NCI-H82 treated with DMSO at 0.1 percent for 48 hours (cell line): Measurements from ENCODE around the gene BTBD10.

Source experiments
- DNase-seq: peaks from one replicate; lab custom pipeline; 2025; ENCODE audit not compliant: unreplicated experiment; lab: John Stamatoyannopoulos, UW

BTBD10 gene

DNA sequence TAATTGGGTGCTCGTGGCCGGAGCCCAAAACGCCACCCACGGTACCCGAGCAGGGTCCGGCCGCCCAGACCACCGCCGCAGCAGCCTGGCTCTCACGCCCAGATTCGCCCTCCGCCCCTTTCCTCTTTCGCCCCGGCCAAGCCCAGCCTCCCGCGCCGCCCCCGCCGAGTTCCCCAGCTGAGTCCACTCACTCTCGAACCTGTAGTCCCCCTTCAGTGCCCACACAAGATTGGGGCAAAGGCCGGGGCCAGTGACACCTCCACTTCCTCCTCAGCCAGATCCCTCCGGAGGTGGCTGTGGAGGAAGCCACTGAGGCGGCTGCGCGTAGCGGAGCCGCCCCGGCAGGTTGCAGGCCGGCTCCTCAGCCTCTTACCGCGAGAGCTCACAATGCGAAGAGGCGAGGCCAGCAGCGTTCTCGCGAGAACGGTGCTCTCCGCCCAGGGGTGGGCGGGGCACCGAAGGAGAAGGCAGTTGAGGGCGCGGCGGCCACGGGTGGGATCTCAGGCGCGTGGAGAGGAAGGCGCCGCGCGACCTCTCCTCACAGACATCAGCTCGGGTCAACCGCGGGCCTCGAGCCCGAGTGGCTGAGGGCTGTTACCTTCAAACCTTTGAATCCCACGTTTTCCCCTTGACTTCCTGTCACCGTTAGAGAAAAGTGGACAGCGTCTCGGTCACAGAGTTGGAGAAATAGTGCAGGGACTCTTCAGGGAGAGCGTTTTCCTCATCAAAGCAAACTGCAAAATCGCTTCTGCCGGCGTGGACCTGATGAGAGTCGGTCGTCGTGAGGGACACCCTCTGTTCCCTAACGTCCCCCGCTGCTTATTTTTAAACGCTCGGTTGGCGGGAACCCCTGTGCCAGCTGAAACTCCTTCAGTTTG lies at the start of gene BTBD10:
TSS of gene BTBD10 (minus strand) at position 322 of the 878 bp plus-strand sequence. CDS start 18,098 bp downstream, outside the sequence.
- peak; percentile 60 for DNase-seq

DNA sequence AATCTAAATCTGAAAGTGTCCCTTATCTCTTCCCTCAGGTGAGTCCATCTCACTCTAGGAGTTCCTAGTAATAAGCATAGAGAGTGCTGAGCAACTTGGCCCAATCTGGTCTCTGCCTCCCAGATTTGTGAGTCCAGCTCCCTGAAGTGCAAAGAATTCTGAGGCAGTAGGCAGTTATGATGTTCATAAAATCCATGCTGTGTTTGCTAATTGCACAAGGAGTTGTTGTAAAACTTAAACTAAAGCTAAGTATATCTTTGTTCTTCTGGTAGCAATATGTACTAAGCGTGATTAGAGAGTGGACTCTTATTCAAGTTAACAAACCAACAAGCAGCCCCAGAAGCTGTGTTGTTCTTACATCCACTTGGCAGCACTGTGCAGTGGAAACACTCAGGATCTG lies 40.4 kb upstream of the BTBD10 start:
- DNase-seq = no peak

DNA sequence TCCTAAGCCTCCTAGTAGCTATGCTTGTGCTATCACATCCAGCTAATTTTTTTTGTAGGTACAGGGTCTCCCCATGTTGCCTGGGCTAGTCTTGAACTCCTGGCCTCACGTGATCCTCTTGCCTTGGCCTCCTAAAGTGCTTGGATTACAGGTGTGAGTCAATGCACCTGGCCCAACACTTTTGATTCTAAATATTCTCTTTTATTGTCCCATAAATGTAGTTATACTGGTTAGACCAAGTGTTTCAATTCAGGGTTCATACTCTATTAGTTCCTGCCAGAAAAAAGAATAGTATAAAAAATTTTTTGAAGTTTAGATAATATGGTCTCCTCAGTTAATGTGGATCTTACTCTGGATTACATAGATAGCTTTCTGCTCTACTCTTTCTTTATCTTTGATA lies 39.5 kb upstream of the BTBD10 start:
- DNase-seq = no peak

DNA sequence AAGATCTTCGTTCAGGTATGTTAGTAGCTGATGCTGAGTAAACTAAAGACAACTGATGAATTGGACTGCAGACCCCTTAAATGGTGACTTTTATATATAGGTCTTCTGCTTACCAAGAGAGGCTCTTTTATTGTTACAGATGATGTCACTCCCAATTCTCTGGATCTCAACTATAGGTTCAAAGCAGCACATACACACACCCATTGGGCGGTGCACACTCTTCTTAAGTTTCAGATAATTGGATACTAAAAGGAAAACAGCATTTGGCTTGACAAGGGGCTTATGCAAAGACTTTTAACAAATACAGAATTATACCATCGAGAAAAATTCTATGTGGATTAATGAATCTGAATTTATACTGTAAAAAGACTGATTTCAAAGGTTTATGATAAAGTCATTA lies 32.9 kb upstream of the BTBD10 start, which contains the start of gene PTH:
TSS of gene PTH (minus strand) at position 69 of the 400 bp plus-strand sequence. CDS start 3,142 bp downstream, outside the sequence.
- DNase-seq = peak; percentile 3

DNA sequence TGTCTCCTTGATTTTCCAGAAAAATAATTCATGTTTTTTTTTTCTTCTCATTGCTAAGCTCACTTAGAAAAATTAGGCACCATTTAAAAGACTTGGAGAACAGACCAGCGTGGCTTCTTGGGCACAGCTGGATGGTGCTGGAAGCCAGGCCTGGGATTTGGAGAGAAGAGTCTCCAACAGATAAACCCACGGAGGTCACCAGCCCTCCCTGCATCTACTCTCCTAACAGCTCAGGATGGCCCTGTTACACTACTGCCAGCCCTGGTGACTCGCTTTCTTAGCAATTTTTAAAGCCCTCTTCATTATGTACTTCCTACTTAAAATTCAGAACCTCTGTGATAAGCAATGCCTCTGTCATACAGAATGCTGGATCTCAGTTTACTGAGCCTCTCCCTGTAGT lies 31.0 kb upstream of the BTBD10 start:
- no peak for DNase-seq

DNA sequence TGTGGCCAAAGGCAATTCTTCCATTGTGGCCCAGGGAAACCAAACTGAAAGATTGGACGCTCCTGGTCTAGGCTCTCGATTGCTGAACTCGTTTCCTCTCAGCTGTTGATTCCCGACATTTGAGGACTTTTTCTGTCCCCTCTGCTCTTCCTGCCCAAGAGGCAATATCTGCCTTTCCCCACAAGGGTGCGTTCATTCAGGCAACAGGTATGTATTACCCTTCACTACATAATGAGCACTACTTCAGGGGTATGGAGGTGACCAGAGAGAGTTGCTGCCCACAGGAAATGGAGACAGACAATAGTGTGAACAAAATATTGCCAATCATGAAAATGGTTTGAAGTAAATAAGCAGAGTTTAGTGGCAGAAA lies 24.6 kb upstream of the BTBD10 start:
- DNase-seq = no peak

DNA sequence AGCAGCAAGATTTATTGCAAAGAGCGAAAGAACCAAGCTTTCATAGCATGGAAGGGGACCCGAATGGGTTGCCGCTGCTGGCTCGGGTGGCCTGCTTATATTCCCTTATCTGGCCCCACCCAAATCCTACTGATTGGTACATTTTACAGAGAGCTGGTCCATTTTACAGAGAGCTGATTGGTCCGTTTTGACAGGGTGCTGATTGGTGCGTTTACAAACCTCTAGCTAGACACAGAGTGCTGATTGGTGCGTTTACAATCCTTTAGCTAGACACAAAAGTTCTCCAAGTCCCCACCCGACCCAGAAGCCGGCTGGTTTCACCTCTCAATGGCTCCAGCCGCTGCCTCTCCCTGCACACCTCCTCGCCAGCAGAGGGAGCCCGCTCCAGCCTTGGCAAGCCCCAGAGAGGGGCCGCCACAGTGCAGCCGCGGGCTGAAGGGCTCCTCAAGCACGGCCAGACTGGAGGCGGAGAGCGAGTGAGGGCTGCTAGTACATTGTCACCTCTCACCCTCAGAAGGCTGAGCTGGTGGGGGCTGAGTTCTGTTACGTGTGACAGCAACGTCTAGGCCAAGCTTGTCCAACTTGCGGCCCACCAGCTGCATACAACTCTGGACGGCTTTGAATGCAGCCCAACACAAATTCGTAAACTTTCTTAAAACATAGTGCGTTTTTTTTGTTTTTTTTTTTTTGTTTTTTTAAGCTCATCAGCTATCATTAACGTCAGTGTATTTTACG lies 24.1 kb upstream of the BTBD10 start:
- no peak for DNase-seq

DNA sequence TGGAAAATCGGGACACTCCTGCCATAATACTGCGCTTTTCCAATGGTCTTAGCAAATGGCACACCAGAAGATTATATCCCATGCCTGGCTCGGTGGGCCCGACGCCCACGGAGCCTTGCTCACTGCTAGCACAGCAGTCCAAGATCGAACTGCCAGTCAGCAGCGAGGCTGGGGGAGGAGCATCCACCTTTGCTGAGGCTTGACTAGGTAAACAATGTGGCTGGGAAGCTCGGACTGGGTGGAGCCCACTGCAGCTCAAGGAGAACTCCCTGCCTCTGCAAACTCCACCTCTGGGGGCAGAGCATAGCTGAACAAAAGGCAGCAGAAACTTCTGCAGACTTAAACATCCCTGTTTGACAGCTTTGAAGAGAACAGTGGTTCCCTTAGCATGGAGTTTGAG lies 17.2 kb upstream of the BTBD10 start:
- DNase-seq = no peak

DNA sequence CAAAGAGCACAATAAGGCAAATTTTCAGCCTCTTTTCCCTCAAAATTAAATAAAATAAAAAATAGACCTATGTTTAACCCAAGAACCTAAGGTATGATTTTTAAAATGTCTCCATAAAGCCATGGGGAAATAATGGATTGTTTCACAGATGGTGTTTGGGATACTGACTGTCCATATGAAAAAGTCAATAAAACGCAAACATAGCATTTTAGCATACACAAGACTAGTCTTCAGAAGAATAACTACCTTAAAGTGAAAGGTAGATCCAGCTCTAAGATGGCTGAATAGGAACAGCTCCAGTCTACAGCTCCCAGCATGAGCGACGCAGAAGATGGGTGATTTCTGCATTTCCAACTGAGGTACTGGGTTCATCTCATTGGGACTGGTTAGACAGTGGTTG lies 16.7 kb upstream of the BTBD10 start:
- DNase-seq = no peak

DNA sequence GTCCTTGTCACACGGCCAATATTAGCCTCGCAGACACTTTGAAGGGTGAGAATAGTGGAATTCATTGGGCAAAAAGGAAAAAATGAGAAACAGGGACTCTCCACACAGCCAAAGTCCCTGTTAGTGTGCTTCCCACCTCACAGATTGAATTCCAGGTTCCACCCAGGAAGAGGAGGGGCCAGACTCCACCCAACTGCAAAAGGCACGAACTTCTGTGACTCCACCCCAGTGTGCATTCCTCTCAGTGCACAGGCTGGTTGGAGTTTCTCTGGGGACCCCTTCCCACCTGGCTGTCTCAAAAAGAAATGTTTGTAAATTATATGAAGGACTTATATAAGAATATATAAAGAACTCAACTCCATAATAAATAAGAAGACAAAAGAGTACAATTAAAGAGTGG lies 12.1 kb upstream of the BTBD10 start:
- no peak for DNase-seq

DNA sequence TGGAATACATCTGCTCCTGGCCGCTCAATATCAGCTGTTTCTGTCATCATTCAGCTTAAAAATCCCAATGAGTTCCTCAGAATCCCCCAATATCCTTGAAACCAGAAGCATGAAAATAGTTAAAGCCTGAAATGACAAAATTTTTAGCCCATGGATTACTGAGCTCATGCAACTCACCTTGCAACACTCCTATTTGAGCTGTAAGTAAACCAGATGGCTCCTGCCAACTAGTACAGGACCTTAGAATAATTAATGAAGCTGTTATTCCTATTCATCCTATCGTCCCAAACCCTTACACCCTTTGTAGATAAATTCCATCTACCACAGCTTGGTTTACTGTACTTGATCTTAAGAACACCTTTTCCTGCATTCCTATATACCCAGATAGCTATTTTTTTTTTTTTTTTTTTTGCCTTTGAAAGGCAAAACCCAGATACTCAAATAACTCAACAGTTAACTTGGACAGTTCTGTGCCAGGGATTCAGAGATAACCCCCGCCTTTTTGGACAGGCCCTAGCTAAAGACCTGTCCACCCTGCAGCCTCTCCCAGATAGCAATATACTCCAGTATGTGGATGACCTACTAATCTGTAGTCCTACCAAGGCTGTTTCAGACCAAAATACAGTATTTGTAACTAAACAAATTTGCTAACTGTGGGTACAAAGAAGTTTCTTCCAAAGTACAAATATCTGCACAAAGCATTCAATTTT lies 10.1 kb upstream of the BTBD10 start:
- DNase-seq = no peak

DNA sequence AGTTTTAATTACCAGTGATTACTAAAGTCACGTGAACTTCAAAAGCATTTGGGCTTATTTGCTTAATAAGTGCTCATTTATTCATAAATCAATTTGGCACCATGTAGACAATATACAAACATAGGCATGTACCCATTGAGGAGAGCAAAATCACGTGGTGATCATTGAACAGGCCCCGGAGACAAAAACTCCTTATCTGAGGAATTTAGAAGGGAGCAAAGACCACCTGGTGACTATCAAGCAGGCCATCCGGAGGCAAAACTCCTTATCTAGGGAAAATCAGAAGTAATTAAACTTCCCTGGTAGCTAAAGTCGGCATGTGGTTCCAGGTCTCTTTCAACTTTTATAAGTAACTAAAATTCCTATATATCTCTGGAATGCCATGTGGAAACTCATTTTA lies 5.7 kb upstream of the BTBD10 start:
- no peak for DNase-seq

DNA sequence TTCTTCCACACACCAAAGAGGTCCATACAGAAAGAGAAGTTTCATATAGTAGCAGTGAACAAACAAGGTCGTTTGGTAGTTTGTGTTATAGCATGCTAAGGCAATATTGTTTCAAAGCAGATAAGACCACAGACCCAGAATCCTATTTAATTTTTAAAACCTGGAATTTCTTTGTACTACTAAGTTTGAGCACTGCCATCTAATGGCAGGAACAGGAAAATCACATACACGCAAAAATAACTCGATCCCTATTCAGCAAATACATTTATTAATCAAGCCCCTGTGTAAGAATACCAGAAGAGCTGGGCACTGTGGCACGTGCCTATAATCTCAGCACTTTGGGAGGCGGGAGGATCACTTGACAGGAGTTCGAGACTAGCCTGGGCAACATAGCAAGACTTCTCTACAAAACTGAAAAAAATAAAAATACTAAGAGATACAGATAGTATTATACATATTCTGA lies 2.9 kb upstream of the BTBD10 start:
- DNase-seq = peak; percentile 28

DNA sequence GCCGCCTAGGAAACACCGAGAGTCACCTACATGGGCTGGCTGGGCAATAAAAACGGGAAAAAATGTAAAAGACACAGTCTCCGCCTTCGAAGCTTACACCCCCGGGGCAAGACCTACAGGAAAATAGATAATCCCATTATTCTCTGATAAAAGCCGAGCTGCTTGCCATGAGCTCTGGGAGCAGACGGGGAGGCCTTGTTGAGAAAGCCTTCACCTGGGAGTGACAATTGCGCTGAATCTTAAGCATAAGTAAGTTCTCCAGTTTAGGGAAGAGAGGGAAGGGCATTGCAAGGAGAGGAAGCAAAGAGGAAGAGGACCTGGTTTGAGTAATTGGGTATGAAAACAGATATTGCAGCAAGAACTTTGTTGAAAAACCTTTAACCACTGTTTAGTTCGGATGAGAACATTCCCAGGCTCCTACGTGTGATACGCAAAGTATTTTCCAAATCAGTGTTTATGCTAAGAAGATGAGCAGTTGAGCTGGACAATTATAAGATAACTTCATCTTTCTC lies 813 bp upstream of the BTBD10 start:
- peak; percentile 70 for DNase-seq

DNA sequence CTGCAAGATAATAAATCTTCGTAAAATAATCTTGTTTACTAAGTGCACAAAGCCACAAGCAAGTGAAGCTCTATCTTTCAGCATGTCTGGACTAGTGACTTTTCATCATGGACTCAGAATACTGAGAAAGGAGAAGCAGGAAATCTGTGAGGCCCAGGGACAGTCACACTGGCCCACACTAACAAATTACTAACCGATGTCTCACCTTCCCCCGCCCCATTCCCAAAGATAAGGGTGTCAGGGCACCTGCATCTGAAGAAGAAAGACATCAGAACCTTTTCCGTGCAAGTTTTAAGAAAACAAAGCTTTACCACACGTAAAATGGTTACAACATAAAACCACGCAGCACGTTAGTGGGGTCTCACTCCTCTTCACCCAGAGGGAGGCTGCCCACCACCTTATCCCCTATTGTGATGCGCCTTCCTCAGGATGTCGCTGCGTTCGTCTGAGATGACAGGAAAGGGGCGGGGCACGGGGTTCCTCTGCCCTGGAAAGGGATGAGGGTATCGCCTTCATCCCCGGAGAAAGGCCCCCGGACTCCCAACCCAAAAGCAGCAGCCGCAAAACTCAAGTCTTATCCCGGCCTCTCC lies 616 bp downstream of the BTBD10 start:
- DNase-seq = peak; percentile 11

DNA sequence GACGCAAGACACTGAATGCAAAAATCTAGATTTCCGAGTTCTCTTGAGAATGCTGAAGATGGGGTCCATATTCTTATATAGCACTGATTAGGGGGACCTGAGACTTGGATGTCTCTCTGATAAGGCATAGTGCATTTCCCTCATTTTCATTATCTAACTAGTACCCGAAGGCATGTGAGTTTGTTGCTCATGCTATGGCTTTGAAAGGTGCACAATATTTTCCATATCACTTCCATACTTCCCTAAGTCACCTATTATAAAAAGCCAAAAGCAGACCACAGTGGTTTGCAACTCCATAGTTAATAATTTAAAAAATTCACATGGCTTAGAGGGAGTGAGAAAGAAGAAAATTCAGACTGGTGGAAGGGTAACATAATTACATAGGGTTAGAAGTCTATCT lies 1.7 kb downstream of the BTBD10 start:
- no peak for DNase-seq

DNA sequence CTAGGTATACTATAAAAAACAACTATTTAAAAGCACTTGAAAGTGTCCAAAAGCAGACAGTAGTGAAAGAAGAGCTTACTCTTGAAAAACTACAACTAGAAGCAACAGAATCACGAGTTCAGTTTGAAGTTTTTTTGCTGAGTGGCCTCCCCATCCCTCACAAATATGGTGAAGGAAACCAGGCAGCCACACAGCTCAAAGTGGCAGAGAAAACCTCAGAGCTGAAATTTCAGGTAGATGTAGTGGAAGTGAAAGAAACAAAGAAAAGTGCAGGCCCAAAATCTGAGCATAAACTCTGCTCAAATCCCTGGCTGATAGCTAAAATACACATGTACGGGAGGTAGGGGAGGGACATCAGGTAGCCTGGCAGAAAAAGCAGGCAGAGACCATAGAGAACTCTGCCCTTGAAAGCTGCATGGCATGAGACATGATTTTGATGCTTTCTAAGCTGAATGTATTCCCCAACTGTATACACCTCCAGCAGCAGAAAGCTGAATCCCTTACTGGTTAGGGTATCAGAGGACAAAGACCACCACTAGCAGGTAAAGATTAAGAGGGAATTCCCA lies 12.1 kb downstream of the BTBD10 start:
- no peak for DNase-seq

DNA sequence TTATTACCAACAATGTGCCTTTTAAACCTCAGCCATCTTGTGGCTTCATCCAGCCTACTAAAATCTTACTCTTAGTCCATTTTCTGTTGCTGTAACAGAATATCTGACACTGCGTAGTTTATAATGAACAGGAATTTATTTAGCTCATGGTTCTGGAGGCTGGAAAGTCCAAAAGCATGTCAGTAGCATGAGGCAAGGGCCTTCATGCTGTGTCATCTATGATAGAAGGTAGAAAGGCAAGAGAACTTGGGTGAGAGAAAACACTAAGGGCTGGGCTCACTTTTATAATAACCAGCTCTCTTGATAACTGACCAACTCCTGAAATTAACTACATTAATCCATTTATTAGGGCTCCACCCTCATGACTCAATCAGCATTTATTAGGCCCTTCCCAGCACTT lies 13.5 kb downstream of the BTBD10 start:
- no peak for DNase-seq

DNA sequence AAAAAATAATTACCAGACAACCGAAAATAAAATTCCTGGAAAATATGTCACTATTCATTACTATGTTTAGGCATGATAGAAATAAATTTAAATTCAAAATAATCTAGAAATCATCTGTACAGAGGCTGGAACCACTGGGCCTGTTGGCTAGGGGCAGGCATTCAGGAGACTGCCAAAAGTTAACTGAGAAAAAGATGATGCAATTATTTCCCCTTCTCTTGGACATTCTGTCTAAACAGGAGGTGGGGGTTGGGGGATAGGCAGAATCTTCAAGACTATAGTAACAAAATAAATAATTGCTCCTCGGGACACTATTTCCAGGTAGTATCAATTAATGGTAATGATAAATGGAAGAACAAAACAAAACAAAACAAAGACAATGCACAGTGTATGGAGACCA lies 14.1 kb downstream of the BTBD10 start:
- no peak for DNase-seq

DNA sequence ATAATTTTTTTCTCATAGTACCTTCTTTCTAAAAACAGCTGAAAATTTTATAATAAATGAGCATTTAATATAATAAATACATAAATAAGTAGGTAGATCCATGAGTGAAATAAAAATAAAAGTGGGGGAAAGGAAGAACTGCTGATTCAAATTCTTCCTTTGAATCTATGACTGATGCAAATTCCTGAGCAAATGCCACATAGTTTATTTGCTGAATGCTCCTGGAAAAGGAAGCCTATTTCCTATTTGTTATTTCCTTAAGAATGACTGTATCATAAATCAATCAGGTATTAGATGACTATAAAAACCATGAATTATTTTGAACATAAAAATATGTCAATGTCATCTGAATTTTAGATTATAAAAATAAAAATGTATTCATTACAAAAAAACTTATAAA lies 16.6 kb downstream of the BTBD10 start:
- no peak for DNase-seq

DNA sequence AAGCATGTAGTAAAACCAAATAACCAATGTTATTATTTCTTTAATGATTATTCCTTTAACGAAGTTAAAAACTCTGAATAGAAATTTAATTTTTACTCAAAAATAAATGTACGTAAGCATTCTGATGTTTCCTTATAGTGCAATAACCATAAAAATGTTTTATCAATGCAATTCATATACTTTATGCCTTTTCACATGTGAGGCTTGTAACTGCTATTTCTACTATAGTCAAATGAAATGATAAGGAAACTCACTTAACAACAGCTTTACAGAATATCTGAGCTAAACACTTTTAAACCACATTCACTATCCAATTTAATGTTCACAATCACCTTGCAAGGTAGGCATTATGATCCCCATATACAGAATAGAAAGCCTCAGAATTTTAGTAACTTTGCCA lies 17.4 kb downstream of the BTBD10 start:
- no peak for DNase-seq
